Neuronal stem cell (in vitro differentiated cells): Measurements from ENCODE around the gene SPHK2.

Source experiments
- DNase-seq: peaks from one replicate; pipeline ENCODE4 v3.0.0-alpha.2; 2013; ENCODE audit warnings: low spot score
- H2AFZ ChIP-seq: one replicate; pipeline ENCODE4 v1.6.1; 2013; ENCODE audit warnings: mild to moderate bottlenecking, low read length, inconsistent platforms
- H2AK5ac ChIP-seq: 2 replicates; pipeline ENCODE4 v1.6.1; 2013; ENCODE audit warnings: low read depth, mild to moderate bottlenecking, inconsistent platforms, low read length, moderate library complexity, mixed read lengths
- H2BK120ac ChIP-seq: 2 replicates; pipeline ENCODE4 v1.6.1; 2013; ENCODE audit warnings: low read depth, mild to moderate bottlenecking, inconsistent platforms, low read length, moderate library complexity, mixed read lengths
- H2BK12ac ChIP-seq: one replicate; pipeline ENCODE4 v1.6.1; 2013; ENCODE audit warnings: low read length, inconsistent platforms
- H2BK15ac ChIP-seq: 2 replicates; pipeline ENCODE4 v1.6.1; 2013; ENCODE audit warnings: mild to moderate bottlenecking, low read length, inconsistent platforms, mixed read lengths
- H2BK5ac ChIP-seq: one replicate; pipeline ENCODE4 v1.6.1; 2013; ENCODE audit warnings: inconsistent platforms, mild to moderate bottlenecking, low read length, moderate library complexity
- H3K14ac ChIP-seq: one replicate; pipeline ENCODE4 v1.6.1; 2013; ENCODE audit warnings: low read length, inconsistent platforms
- H3K18ac ChIP-seq: 2 replicates; pipeline ENCODE4 v1.6.1; 2013; ENCODE audit warnings: low read length, inconsistent platforms
- H3K23ac ChIP-seq: 2 replicates; pipeline ENCODE4 v1.6.1; 2013; ENCODE audit warnings: low read depth, mild to moderate bottlenecking, mixed read lengths, low read length, inconsistent platforms; ENCODE audit not compliant: poor library complexity
- H3K27ac ChIP-seq: replicated peaks from 3 replicates; pipeline ENCODE4 v1.5.1; 2013; ENCODE audit warnings: low read length, inconsistent platforms
- H3K27me3 ChIP-seq, 3 experiments: 2 replicates each; pipeline ENCODE4 v1.6.1; 2013; ENCODE audit warnings: low read length in 3 of 3, mild to moderate bottlenecking in 2 of 3, inconsistent platforms in 1 of 3, low read depth in 1 of 3, mixed read lengths in 1 of 3, moderate library complexity in 1 of 3; ENCODE audit not compliant: control insufficient read depth in 3 of 3, insufficient read depth in 3 of 3
- H3K36me3 ChIP-seq, 2 donors: replicated peaks in 1 of 2; 2 replicates each; pipeline ENCODE4 v1.6.1; 2013; ENCODE audit warnings: low read length in 2 of 2; ENCODE audit not compliant: control insufficient read depth in 2 of 2, insufficient read depth in 2 of 2
- H3K4ac ChIP-seq: 2 replicates; pipeline ENCODE4 v1.6.1; 2013; ENCODE audit warnings: inconsistent platforms, mild to moderate bottlenecking, low read length, moderate library complexity
- H3K4me1 ChIP-seq, 2 donors: 1 replicate in 1 of 2; 2 replicates in 1 of 2; pipeline ENCODE4 v1.6.1; 2013; ENCODE audit warnings: low read length in 2 of 2, low read depth in 1 of 2; ENCODE audit not compliant: control insufficient read depth in 2 of 2, insufficient read depth in 1 of 2
- H3K4me2 ChIP-seq: one replicate; pipeline ENCODE4 v1.6.1; 2013; ENCODE audit warnings: mild to moderate bottlenecking, low read length, inconsistent platforms; ENCODE audit not compliant: insufficient read depth, poor library complexity, severe bottlenecking
- H3K4me3 ChIP-seq, 2 donors: 2 replicates each; pipeline ENCODE4 v1.5.1; 2013; ENCODE audit warnings: low read length in 2 of 2, mild to moderate bottlenecking in 2 of 2, inconsistent platforms in 1 of 2, moderate library complexity in 1 of 2
- H3K79me1 ChIP-seq: one replicate; pipeline ENCODE4 v1.6.1; 2013; ENCODE audit warnings: low read depth, mild to moderate bottlenecking, inconsistent platforms, low read length, moderate library complexity
- H3K9ac ChIP-seq: one replicate; pipeline ENCODE4 v1.6.1; 2013; ENCODE audit warnings: mild to moderate bottlenecking, low read depth, low read length, inconsistent platforms; ENCODE audit not compliant: poor library complexity
- H3K9me3 ChIP-seq, 2 donors: replicated peaks in 1 of 2; 2 replicates each; pipeline versions ENCODE3 to v1.6.1; 2013; ENCODE audit warnings: low read length in 2 of 2, mild to moderate bottlenecking in 2 of 2, inconsistent platforms in 1 of 2, low read depth in 1 of 2, mixed read lengths in 1 of 2, moderate library complexity in 1 of 2; ENCODE audit not compliant: control insufficient read depth in 2 of 2, insufficient read depth in 1 of 2
- H4K8ac ChIP-seq: one replicate; pipeline ENCODE4 v1.6.1; 2013; ENCODE audit warnings: low read depth, mild to moderate bottlenecking, inconsistent platforms, low read length, moderate library complexity
- H4K91ac ChIP-seq: one replicate; pipeline ENCODE4 v1.6.1; 2013; ENCODE audit warnings: low read length, low read depth, mild to moderate bottlenecking, inconsistent platforms; ENCODE audit not compliant: poor library complexity
- WGBS, 2 donors: extraction: QIAGEN DNeasy Blood & Tissue Kit; methylation state at CpG; one replicate each; pipeline ENCODE4 v1.1.7; 2013; ENCODE audit warnings: missing lambda C conversion rate in 2 of 2, mixed read lengths in 1 of 2; ENCODE audit not compliant: insufficient read length in 2 of 2, insufficient replicate concordance in 1 of 2; ENCODE audit errors: extremely low coverage in 2 of 2; 5-methylcytosine and 5-hydroxymethylcytosine counted together

SPHK2 gene

GRCh38 chr19:48659768-48660167 lies 40.5 kb downstream of the SPHK2 start:
- Histone ChIP-seq H3K4me3 (no peak overlapping the region), H2BK120ac (no peak overlapping the region), H3K9ac (no peak overlapping the region), H4K91ac (no peak overlapping the region), H3K18ac (no peak overlapping the region), H3K9me3 (no peaks in the 10 kb centered on the region), H3K4me2 (no peak overlapping the region), H2BK15ac (no peak overlapping the region), H3K79me1 (no peaks in the 10 kb centered on the region), H3K27ac (no peak overlapping the region), H3K4ac (no peak overlapping the region), H3K27me3 (no peaks in the 10 kb centered on the region), H2BK5ac (no peak overlapping the region), H2AFZ (no peak overlapping the region), H2BK12ac (no peak overlapping the region), H3K4me1 (peaks cover 6 to 9% of the 10 kb centered on the region in 2 donors), H3K14ac (no peak overlapping the region), H4K8ac (peak overlapping the region; percentile 24), H3K23ac (no peak overlapping the region), H3K36me3 (no peaks in the 10 kb centered on the region), H2AK5ac (no peak overlapping the region)
- WGBS, 2 donors, result no CpG with 5 or more reads among the region's 5 CpGs
- no peak for DNase-seq

GRCh38 chr19:48660852-48661710 lies 41.8 kb downstream of the SPHK2 start:
- Histone ChIP-seq H3K27ac (no peak overlapping the region), H2BK5ac (no peak overlapping the region), H4K8ac (no peak overlapping the region), H3K4me1 (peaks cover 6 to 9% of the 10 kb centered on the region in 2 donors), H3K4me3 (no peak overlapping the region), H3K4me2 (no peak overlapping the region), H2BK120ac (no peak overlapping the region), H3K4ac (no peak overlapping the region), H3K9ac (no peak overlapping the region), H3K23ac (no peak overlapping the region), H3K14ac (peak overlapping the region; percentile 1), H3K36me3 (no peaks in the 10 kb centered on the region), H4K91ac (peak overlapping the region; percentile 64), H2AFZ (peak overlapping the region; percentile 75), H2BK12ac (peak overlapping the region; percentile 60), H3K18ac (peak overlapping the region; percentile 45), H3K27me3 (peaks cover 0 to 3% (median 0%) of the 10 kb centered on the region in 3 experiments), H2BK15ac (peak overlapping the region; percentile 79), H3K9me3 (no peaks in the 10 kb centered on the region), H3K79me1 (no peaks in the 10 kb centered on the region), H2AK5ac (peak overlapping the region; percentile 91)
- no peak for DNase-seq
- WGBS, 2 donors, result no CpG with 5 or more reads among the region's 35 CpGs

- no peak overlapping the region for H4K8ac ChIP-seq
- peak overlapping the region; percentile 64 for H4K91ac ChIP-seq
- H3K27me3 ChIP-seq, result peaks cover 0 to 5% (median 0%) of the 10 kb centered on the region in 3 experiments
- H3K4me1 ChIP-seq, result peaks cover 6 to 9% of the 10 kb centered on the region in 2 donors
- H2BK120ac ChIP-seq, result no peak overlapping the region
- no peak overlapping the region for H3K4me2 ChIP-seq
- H3K79me1 ChIP-seq, result no peaks in the 10 kb centered on the region
- WGBS, 2 donors, result no CpG with 5 or more reads among the region's 50 CpGs
- H3K23ac ChIP-seq, result peak overlapping the region; percentile 17
- no peak overlapping the region for H3K9ac ChIP-seq
- H3K18ac ChIP-seq, result peak overlapping the region; percentile 45
- H2BK12ac ChIP-seq, result peak overlapping the region; percentile 60
- no peak for DNase-seq
- no peak overlapping the region for H2BK5ac ChIP-seq
- no peaks in the 10 kb centered on the region for H3K36me3 ChIP-seq
- no peak overlapping the region for H3K4me3 ChIP-seq
- no peaks in the 10 kb centered on the region for H3K9me3 ChIP-seq
- no peak overlapping the region for H3K4ac ChIP-seq
- peak overlapping the region; percentile 1 for H3K14ac ChIP-seq
- peak overlapping the region; percentile 75 for H2AFZ ChIP-seq
- H2AK5ac ChIP-seq, result peak overlapping the region; percentile 91
- H3K27ac ChIP-seq, result no peak overlapping the region
- peak overlapping the region; percentile 79 for H2BK15ac ChIP-seq
Measured at GRCh38 chr19:48661711-48662090, 42.4 kb downstream of the SPHK2 start.

- peak overlapping the region; percentile 53 for H3K4ac ChIP-seq
- no peak overlapping the region for H4K91ac ChIP-seq
- no peaks in the 10 kb centered on the region for H3K36me3 ChIP-seq
- no peak for DNase-seq
- H3K9me3 ChIP-seq, result no peaks in the 10 kb centered on the region
- H3K27ac ChIP-seq, result no peak overlapping the region
- peak overlapping the region; percentile 83 for H2AK5ac ChIP-seq
- no peak overlapping the region for H2BK5ac ChIP-seq
- H4K8ac ChIP-seq, result no peak overlapping the region
- no peak overlapping the region for H3K4me3 ChIP-seq
- peaks cover 1 to 3% of the 10 kb centered on the region in 2 donors for H3K4me1 ChIP-seq
- H2AFZ ChIP-seq, result no peak overlapping the region
- no peaks in the 10 kb centered on the region for H3K79me1 ChIP-seq
- no peak overlapping the region for H2BK12ac ChIP-seq
- H3K18ac ChIP-seq, result peak overlapping the region; percentile 91
- no peak overlapping the region for H3K4me2 ChIP-seq
- no peak overlapping the region for H3K23ac ChIP-seq
- no CpG with 5 or more reads among the region's 4 CpGs for WGBS, 2 donors
- H3K27me3 ChIP-seq, result peaks cover 0 to 5% (median 0%) of the 10 kb centered on the region in 3 experiments
- no peak overlapping the region for H2BK15ac ChIP-seq
- peak overlapping the region; percentile 60 for H3K9ac ChIP-seq
- H3K14ac ChIP-seq, result peak overlapping the region; percentile 82
- no peak overlapping the region for H2BK120ac ChIP-seq
Measured at GRCh38 chr19:48663667-48664066, 44.4 kb downstream of the SPHK2 start.
